NAMALWA (cell line): Measurements from ENCODE around the gene DUSP1.

ENCODE experiments used
- DNase-seq: peaks from one replicate; pipeline ENCODE4 v3.0.0-alpha.2; 2015; ENCODE audit warnings: low spot score

The DUSP1 gene

GRCh38 chr5:172762214-172763119, 8.5 kb downstream of the DUSP1 start:
- no peak for DNase-seq

DNA sequence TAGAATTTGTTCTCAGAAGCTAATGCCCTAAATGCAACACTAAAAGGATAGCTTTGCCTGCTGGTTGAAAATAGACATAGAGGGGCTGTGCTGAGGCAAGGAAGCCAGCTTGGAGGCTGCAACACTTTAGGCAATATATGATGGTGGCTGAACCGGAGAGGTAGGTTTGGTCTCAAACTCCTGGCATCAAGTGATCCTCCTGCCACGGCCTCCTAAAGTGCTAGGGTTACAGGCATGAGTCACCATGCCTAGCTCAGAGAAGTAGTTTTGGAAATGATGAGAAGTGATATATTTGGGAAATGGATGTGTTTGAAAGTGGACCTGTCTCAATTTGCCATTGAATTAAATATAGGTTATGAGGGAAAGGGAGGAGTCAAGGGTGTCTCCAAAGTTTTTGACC, 10.0 kb downstream of the DUSP1 start:
- no peak for DNase-seq

DNA sequence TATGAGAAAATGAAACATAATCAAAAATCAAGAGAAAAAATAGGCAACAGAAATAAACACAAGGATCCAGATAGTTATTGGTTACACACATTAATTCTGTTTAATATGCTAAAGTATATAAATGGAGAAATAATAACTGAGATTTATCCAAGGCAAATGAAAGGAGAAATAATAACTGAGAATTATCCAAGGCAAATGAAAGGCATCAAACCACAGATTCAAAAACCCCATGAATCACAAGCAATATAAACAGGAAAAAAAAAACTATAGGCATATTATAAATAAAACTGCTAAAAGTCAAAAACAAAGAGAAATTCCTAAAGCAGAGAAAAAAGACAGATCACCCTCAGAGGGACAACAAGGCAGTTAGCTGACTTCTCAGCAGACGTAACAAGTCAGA, 10.9 kb downstream of the DUSP1 start:
- no peak for DNase-seq

- no peak for DNase-seq
Measured at GRCh38 chr5:172758834-172759149, 12.2 kb downstream of the DUSP1 start.

DNA sequence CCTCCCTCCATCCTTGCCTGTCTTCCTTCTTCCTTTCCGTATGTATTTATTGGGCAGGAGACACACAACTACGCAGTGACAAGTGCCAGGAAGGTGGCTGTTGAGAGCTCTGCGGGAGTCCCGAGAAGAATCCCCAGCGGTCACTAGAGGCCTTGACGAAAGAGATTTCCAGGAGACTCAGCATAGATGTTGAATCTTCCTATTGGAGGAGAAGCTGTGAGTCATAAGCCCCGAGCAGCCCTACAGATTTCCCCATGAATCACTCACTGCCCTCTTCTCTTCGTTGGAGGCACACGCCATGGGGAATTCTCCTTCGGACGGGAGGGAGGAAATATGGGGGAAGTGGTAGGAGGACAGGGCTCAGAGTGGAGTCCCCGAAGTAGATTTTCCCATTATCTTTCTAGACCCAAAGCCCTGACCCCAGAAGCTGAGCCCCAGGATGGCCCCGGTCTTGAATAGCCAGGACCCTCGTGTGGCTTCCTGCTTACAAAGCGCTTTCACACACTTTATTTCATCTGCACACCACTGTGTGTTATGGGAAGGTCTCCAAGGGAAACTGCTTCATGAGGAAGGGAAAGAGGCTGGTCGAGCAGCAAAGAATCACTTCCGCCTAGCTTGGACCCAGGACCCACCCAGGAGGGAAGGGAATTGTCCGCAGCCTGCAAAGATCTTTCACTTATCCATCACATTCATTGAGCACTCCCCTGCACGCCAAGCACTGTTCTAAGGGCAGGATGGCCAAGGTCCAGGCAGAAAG, 12.7 kb downstream of the DUSP1 start:
- no peak for DNase-seq

- no peak for DNase-seq
Measured at GRCh38 chr5:172757394-172758010, 13.5 kb downstream of the DUSP1 start.

DNA sequence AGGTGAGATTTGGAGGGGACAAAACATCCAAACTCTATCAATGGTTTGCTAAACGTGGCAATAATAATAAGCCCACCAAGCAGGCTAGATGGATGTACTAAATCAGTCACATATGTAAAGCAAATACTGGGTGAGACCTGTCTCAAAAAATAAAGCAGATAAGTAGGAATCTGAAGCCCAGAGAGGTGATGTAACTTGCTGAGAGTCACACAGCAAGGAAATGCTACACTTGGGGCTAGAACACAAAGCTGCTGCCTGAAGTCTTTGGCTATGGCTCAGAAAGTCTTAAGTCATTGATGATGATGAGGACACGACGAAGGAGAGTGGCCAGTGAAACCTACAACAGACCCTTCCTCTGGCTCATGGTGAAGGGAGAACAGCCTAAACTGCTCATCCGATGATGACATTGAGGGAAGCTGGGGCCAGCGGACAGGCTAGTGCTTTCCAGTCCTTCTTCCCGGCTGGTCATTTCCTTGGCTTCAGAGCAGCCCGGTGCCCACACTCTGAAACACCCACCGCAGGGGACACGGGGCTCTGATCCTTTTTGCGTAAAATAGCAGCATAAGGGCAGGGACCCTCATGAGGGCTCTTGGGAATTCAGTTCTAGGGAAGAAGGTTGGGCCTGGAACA, 14.1 kb downstream of the DUSP1 start:
- no peak for DNase-seq

- DNase-seq = no peak
Measured at GRCh38 chr5:172754596-172755356, 16.2 kb downstream of the DUSP1 start.

- DNase-seq = no peak
Measured at GRCh38 chr5:172753101-172753500, 17.9 kb downstream of the DUSP1 start.

GRCh38 chr5:172751761-172752510, 19.1 kb downstream of the DUSP1 start:
- DNase-seq = no peak

DNA sequence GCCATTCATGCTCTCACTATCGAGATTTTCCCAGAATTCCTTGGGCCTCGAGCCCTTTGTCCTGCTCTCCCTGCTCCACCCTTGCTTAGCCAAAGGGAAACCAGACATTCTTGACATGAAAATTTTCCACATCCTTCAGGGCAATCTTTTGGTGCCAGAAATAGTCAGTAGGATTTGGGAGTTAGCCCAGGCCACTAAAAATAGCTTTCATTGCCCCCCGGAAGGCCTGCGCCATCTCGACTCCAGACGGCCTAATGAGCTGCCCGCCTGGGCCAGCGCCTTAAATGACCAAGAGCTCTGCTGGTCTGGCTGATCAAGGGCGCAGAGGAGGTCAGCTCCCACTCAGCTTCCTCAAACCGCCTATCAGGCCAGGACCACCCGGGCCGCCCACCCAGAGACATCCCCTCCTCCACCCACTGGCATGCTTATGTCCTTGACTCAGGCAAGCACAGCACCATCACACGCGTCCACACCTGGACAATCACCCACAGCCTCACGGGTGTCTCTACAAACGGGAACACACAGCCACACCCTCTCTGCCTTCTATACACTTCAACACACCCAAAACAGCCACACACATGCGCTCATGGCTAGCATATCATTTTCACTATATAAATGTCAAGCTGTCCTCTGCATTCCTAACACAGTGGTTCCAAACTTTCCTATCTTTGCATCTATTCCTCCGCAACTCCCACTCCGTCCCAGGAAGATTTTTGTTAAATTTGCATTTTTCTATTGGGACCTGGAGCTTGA, 20.9 kb downstream of the DUSP1 start:
- no peak for DNase-seq

DNA sequence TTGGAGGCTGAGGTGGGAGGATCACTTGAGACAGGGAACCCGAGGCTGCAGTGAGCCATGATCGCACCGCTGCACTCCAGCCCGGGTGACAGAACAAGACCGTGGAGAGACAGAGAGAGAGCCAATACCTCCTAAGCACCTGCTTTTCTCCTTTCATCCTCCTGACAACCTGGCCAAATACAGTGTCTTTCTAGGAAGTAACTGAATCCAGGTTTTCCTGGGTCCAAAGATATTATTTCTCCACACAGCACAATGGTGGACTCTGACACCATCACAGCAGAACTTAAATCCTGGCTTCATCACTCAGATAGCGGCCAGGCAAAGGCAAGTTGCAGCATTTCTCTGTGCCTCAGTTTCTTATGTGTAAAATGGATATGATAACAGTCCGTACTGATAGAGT, 21.9 kb downstream of the DUSP1 start:
- DNase-seq = no peak

- DNase-seq = no peak
Measured at GRCh38 chr5:172748341-172748843, 22.6 kb downstream of the DUSP1 start.

DNA sequence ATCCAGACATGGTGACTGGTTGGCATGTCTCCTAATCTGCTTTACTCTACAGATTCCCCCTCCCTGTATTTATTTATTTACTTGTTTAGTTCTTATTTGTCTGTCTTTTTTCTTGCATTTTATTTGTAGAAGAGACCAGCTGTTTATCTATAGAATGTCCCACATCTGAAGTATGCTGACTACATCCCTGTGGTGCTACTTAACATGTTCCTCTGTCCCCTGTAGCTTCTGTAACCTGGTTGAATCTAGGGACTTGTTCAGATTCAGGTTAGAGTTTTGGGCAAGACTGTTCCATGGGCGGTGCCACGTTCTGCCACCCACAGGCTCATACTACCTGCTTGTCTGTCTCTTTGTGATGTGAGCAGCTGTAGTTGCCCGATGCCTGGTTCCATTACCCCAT, 23.5 kb downstream of the DUSP1 start:
- DNase-seq = no peak

- no peak for DNase-seq
Measured at GRCh38 chr5:172746725-172747124, 24.3 kb downstream of the DUSP1 start.

DNA sequence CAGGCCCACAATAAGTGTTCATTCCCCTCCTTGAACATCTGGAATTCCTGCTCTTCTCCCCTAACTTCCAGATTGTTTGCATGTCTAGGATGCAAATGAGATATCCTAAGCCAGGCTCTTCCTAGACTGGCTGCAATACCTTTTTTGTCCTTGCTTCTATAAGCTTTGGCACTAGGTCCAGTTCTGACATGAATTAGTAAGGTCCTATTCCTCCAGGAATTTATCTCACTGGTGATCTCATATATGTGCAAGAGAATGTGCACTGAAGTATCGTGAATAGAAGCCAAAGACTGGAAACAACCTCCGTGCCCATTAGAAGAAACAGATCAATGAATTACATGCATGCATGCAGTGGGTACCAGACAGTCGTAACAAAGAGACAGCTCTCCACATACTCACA, 25.2 kb downstream of the DUSP1 start:
- DNase-seq = no peak

GRCh38 chr5:172745406-172745805, 25.6 kb downstream of the DUSP1 start:
- no peak for DNase-seq

DNA sequence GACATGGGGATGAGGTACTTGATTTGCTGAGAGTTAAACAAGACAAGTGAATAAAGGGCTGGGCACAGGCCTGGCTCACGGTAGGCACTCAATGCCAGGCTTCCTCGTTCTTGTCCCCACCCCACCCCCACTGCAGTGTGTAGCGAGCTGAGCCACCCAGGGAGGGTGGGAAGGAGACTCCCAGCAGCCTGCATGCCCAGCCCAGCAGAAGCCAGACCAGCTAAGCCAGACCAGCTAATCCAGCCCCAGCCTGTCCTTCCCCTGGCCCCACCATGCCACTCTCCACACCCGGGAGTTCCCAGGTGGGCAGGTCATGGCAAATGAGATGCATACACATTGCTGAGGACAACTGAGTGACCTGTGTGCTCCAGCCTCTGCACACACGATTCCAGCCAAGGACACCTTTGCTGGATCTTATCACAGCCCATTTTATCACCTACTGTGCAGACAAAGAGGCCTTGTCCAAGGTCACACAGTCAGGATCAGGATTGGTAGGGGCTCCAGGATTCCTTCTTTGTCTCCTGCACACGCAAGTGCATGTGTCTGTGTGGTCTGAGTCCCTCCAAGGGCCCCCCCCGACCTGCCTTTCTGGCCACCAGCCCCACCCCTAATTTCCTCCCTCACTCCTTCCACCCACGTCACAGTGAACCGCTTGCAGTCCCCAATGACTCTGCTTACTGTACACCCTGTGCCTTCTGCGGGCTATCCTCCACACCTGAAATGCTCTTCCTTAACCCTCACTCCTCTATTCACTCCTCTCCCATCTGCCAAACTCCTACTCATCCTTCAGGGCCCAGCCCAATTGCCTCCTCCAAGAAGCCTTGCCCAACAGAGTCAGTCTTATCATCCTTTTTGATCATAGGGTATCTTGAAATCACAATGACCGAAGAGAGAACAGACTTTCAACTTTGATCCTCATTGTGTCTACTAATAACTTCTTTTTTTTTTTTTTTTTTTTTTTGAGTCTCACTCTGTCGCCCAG, 26.6 kb downstream of the DUSP1 start:
- no peak for DNase-seq
